SIG-M5 (cell line): ENCODE measurements around the gene EGFR.

Experiments
- DNase-seq: peaks from one replicate; lab custom pipeline; 2025; lab: John Stamatoyannopoulos, UW

Gene EGFR

DNA sequence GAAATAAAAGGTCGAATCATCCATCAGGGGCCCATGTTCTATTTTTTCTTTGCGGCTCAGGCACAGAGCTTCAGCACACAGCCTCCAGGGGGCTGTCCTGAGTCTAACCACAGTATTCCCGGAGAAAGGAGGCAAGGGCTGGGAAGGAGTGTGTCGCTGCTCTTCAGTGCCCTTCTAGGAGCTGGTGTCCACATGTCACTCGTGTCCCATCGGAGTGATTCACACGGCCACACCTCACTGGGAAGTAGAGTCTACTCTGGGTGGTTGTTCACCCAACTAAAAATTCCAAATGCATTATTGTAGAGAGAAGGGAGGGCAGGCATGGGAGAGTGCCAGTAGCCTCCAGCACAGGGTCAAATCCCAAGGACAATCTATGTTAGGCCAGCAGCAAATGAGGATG, 231.5 kb downstream of the EGFR start:
- no peak for DNase-seq

DNA sequence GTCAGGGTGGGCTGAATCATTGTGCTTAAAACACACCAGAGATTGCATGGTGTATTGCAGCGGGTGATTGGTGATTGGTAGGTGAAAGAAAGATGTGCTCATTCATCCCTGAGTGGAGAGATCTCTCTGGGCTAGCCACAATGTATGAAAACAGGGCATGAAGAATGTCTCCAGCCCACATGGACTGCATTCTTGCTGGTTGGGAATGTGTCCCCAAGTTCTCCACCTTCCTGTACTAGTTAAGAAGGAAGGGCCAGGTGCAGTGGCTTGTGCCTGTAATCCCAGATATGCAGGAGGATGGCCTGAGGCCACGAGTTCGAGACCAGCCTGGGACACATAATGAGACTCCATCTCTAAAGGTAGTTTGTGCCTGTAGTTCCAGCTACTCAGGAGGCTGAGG, 232.5 kb downstream of the EGFR start:
- no peak for DNase-seq

DNA sequence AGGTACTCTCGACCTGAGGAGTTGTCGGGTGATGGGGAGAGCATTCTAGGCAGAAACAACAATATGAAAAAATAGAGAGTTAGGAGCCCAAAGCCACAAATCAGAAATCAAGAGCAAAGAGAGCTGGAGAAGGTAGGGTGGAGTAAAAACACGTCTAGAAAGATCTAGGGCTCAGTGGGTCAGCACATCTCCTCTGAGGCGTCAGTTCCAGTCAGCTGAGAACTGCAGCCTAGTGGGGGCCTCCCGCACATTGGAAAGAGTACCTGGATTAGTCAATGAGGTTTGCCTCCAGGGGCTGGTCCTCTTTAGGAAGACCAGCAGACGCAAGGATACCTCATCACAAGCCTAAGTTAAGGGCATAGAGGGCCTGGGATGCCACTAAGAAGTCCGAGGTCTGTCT, 233.1 kb downstream of the EGFR start:
- no peak for DNase-seq

DNA sequence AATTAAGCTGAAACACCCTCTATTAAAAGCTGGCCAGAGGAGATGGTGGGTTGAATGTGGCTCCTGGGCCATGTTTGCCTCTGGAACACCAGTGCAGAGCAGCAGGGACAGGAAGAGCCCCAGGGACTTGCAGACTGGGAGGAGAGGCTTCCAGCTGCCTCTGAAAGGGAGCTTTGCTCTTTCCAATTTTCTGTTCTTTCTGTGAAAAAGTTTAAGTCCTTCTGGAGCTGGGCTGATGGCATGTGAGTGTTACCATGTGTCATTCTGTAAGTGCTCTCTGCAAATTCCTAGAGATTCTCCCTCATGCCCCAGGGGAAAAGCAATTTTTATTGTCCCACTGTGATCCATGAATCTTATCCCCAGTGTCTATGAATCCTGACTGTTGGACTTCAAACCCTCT, 233.6 kb downstream of the EGFR start:
- DNase-seq = no peak

DNA sequence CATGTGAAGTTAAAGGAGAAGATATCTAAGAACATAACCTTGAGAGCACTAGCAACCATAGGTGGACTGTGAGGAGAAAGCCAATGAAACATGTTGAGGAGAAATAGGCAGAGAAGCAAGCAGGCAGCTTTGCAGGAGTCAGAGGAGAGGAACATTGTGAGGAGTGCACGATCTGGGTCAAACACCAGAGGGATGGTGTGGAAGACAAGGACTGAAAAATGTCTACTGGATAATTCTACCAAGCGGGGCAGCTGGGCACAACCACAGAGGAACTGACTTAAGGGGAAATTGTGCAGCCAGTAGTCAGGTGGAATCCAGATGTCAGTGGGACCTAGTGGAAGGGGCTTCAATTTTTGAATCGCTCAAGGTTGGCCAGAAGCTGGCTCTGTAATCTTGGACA, 234.4 kb downstream of the EGFR start:
- DNase-seq = no peak

DNA sequence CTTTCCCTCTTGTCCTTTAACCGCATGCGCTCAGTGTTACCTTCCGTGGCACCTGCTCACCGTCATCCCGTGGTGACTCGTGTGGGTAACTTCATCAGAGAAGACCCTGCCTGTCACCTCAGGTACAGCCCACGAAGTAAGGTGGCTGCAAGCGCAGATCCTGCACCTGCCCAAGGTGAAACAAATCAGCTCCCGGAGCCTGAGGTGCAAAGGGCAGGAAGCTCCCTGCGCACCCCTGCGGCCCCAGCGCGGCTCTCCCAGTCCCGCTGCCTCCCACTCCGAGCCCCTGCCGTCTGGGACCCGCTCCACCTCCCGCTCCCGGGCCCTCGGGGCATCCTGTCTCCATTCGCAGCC, 235.4 kb downstream of the EGFR start:
- DNase-seq = no peak

DNA sequence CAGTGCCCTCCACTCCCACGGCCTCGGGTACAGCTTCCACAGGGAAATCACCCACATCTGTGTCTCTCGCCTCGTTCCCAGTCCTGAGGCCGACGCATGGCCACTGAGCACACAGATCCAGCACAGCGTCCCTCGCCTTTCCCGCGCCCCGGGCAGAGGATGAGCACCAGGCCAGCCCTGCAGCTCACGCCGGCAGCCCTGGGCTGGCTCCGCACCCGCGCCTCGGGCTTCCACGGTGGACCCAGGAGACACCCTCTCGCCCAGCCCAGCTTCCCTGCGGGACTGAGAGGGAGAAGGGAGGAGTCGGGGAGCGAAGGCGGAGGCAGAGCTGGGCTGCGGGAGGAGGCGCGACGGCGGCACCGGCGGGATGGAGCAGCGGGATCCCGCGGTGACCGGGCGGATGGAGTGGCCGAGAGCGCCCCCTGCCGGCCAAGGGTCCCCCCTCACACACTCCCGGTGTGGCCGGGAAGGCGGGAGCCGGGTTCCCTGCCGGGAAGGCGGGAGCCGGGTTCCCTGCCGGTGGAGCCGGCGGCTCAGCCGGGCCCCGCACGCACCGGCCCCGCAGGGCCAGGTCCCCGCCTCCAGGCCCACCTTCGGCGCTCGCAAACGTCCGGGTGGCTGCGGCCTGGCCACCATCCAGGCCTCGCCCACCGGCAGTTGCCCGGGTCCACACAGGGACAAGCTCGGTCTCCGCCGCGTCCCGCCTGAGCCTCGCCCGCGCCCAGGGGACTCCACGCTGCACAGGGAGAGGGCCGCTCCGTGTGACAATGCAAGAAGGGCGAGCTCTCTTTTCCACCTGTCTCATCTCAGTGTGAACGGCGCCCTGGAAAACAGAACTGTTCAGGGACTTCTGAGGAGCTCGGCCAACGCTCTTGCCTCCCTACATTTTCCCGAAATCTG, 236.0 kb downstream of the EGFR start:
- DNase-seq = no peak

DNA sequence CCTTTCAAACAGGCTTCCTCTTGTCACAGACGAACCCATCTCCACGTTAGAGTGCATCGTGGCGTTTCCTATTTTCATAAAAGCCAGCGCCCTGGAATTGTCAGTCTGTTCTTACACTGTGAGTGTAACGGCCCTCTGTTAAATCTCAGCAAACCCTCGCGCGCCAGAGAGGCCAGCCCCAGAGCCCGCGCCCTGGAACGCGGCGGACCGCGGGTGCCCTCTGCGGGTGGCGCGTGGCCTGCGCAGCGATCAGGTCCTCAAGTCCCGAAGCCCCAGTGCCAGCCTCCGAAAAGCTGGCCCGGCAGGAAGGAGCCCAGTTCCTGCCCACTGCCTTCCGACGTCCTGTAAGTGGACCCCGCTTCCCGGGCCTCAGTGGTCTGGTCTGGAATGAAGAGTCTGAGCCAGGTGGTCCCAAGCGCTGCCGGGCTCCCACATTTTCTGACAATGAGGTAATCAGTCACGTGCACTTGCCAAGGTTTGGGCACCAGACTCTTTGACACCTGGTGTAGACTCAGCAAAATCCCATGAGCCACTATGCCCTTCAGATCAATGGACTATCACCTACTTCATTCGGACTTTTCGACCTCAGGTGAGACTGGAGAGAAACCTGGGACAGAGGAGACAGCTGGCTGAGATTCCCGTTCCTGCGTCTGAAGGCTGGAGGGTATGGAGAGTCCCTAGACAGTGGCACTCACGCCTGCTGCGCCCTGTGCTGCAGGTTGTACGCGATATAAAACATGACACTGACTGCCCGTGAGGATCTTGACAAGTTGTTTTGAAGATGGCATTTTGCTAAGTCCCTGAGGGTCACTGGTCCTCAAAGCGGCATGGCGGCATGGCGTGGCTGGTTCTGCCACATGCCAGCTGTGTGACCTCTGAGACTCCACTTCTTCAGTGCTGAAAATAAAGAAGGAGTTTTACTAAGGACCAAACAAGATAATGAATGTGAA, 237.0 kb downstream of the EGFR start:
- DNase-seq = no peak

DNA sequence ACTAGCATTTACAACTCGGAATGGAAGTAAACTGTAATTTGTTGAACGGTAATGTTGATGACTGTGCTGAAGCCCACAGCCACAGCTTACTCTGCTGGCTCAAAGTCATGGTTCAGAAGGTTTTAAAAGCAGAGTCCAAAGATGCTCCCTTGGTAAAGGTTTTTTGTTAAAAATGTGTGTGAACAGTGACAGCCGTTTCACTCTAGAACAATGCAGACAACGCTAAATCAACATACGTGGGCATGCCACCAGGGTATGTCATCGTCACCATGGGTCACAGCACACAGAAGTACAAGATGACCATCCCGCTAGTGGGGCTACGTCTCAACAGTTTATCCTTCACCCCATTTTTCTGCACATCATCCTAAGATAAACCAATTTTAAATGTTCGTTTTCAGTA, 239.8 kb downstream of the EGFR start:
- DNase-seq = no peak

DNA sequence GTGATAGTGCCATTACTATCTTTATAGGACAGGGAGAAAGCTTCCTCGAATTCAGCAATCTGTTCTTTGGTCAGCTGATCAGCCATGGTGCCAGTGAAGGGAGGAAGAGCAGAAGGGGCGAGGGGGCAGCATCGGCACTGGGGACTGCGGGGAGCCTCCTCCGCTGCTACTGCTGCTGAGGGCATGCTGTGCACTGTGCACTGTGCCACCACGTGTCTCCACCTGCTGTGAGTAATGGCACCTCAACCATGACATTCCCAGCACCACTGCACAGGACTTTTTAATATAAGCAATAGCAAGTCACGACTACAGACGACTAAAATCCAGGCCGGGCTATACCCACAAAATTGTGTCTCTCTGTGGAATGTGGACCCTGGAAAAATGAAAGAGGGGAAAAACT, 241.4 kb downstream of the EGFR start:
- DNase-seq = no peak

DNA sequence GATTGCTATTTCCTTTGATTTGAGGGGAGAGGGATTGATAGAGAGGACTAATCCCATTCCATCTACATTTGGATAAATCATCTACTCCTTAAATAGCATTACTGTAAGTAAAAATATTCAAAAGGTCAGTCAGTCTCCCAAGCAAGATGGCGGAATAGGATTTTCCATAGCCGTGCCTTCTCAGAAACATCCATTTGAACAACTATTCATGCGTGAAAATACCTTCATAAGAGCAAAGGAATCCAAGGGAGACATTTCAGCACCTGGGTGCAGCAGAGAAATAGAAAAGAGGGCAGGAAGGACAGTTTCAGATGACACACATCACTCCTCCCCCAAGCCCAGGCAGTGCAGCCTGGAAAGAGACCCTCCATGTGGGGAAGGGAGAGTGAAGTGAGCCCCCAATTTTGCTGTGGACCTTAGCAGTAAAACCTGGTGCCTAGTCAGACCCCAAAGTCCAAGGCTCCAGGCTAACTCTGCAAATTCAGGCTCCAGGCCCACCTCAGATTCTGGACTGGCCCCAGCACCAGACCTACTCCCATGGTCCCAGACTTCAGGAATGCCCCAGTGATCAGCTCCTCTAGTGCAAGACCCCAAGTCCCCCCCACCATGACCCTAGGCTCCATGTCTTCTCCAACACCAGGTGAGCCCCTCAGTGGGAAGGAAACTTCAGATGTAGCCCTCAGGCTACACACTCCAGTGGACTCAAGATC, 242.0 kb downstream of the EGFR start:
- DNase-seq = no peak
